DLD1 (cell line): Measurements from ENCODE around the gene R3HDML.
"Not testable (repeated sequence)": the region's sequence is repeated elsewhere in the genome, so short reads cannot be mapped to it uniquely, and the experiment has no call there.

Experiments used
- in situ Hi-C: cut with HindIII; loops from 2 replicates; pipeline ENCODE4 v1.10.0; 2017; ENCODE audit warnings: low sequenced_read_pairs

Gene R3HDML

GRCh38 chr20:44327748-44328147 is 9.1 kb upstream of the R3HDML start:
- in situ Hi-C loops, result not testable (repeated sequence)

DNA sequence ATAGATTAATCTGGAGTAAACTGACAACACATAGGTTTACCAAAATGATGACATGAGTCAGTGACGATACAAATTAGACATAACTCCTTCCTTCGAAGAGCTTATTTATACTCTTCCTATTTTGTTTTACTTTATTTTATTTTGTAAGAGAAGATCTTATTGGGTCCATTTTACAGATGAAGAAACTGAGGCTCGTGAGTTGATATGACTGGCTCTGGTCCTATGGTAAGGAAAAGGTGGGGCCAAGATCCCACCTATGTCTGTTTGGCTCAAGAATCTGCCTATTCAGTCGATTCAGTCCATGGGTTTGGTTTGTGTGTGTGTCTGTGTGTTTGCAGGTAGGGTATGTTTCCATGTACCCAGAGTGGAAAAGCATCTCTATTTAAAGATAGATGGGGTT is 8.4 kb upstream of the R3HDML start:
- in situ Hi-C loops, result no loop called here

DNA sequence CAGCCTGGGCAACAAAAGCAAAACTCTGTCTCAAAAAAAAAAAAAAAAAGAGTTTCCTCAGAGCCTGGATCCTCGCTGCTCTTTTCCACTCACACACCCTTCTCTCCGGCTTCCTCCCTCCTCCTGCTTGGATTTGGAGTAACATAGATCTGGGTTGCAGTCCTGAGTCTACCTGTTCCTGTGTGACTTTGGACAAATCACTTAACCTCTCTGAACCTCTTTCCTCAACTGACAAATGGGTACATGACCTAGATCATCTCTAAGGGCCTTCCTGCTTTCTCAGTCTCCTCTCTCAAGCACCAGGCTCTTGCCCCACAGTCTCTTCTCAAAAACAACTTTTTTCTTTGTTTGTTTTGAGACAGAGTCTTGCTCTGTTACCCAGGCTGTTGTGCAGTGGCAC is 5.6 kb upstream of the R3HDML start:
- in situ Hi-C loops, result no loop called here

DNA sequence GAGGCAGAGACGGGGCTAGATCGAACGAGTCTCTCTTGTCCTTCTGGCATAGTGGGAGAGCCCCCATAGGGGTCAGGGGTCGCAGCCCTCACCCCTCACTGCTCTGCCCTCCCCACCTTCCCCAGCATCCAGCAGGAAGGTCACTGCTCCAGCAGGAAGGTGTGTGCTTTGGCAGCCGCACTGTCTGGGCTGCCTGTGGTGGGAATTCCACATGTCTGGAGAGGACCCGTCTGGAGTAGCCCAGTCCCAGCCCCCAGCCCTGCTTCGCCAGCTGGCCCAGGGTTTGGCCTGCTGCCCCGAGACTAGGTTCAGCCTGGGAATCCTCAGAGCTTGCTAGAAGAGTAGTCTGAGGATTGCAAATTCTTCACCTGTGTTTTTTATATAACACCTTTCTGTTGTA is 2.5 kb upstream of the R3HDML start:
- in situ Hi-C loops, result no loop called here

GRCh38 chr20:44334709-44335108 is 2.1 kb upstream of the R3HDML start:
- in situ Hi-C loops, result no loop called here

DNA sequence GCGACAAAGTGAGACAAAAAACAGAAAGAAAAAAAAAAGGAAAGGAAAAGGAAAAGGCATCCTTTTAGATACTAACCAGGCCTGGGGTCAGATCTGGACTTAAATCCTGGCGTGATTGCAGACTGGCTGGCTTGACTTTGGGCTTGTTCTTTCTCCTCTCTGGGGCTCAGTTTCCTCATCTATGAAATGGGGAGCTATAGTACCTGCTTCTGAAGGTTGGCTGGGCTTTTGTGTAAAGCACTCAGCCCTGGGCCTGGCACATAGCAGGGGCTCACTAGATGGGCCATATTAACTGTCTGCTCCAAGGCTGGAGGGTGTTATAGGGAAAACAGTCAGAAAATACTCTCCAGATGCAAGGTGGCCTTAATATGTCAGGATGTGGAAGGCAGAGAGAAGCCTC is 1.2 kb upstream of the R3HDML start:
- in situ Hi-C loops, result no loop called here

DNA sequence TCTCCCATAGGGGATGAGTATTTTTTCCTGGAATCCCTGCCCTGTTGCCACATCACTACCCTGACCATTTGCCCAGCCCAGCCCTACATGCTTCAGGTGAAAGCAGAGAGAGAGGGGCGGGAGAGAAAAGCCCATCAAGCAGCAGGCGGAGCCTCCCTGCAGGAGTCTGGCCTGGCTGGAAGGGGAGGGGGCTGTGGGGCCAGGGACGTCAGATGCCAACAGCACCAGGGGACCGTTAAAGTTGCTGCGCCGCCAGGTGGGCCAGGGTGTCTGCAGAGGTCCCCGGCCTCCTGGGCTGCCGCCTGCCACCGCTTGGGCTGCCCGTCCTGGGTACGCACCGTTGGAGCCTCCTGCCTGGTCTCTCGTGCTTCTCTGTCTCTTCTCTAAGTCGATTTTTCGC is 757 bp upstream of the R3HDML start:
- in situ Hi-C loops, result no loop called here

DNA sequence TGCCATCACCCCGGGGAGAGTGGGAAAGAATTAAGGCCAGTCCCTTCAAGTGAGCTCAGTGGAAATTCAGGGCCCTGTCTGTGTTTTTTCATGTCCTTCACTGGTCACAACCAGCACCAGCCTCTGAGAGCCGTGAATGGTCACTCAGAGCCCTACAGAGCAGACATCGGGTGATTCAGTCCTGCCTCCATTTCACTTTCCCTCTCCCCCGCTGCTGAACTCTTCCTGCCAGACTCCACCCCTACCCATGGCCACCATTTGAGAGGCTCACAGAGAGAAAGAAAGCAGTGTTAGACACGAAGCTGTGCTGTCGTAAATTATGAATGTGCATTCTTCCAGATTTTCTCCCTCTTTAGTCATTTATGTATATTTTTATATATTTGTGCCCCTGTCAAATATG is 5.4 kb downstream of the R3HDML start:
- in situ Hi-C loops, result no loop called here

DNA sequence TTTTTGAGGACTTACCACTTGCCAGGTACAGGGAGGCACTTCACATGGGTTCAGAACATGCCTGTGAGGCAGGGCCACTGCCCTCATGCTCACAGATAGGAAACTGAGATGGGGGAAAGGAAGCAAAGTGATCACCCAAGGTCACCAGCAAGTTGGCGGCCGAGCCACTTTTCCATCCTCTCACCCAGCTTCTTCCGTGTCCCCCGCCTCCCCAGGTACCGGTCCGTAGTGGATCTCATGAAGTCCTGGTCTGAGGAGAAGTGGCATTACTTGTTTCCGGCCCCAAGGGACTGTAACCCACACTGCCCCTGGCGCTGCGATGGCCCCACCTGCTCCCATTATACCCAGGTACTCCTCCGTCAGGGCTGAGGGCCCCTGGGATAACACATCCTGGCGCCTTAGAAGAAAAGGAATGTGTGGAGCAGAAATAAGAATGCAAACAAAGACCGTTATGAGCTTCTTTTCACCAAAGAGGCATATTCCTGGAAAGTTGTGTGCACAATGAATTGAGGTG is 6.4 kb downstream of the R3HDML start:
- in situ Hi-C loops, result no loop called here

GRCh38 chr20:44344723-44345122 is 7.9 kb downstream of the R3HDML start:
- in situ Hi-C loops, result no loop called here

- in situ Hi-C loops, result no loop called here
These were observed 8.3 kb downstream of the R3HDML start for GRCh38 chr20:44345147-44345546.

DNA sequence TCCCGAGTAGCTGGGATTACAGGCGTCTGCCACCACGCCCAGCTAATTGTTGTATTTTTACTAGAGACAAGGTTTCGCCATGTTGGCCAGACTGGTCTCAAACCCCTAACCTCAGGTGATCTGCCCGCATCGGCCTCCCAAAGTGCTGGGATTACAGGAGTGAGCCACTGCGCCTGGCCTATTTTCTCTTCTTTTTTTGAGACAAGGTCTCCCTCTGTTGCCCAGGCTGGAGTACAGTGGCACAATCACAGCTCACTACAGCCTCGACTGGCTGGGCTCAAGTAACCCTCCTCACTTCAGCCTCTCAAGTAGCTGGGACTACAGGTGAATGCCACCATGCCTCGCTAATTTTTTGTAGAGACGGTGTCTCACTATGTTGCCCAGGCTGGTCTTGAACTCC is 9.1 kb downstream of the R3HDML start:
- in situ Hi-C loops, result not testable (repeated sequence)

GRCh38 chr20:44348168-44348659 is 11.4 kb downstream of the R3HDML start:
- in situ Hi-C loops, result no loop called here

DNA sequence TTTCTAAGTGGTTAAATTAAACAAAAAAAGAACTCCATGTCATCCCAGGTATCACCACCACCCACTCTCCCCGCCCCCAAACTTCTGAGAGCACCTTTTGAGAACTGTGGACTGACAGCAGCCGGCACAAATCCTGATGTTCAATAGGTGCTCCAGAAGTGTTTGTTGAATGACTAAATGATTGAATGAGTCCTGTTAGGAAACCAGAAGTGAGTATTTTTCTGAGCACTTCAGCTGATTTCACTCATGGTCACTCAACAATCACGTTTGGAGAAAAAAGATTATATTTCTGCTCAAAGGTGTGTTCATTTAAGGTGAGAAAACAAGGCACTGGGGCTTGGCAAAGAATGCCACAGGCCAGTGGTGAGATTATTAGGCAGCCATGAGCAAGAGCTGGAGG is 12.5 kb downstream of the R3HDML start:
- in situ Hi-C loops, result no loop called here

DNA sequence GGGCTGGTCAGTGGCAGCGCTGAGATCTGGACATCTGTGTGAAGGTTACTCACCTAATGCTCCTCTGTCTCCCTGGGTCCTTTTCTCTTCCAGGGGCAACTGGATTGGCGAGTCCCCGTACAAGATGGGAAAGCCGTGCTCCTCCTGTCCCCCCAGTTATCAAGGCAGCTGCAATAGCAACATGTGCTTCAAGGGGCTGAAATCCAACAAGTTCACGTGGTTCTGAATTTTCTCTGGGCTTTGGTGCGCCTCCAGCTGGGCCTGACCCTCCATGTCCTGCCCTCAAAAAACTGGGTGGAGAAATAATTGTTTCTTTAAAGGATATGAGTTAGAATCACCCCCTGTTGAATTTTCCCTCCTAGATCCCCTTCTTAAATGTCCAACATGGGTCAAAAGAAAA is 13.7 kb downstream of the R3HDML start:
- in situ Hi-C loops, result no loop called here

GRCh38 chr20:44354979-44355497 is 18.2 kb downstream of the R3HDML start:
- in situ Hi-C loops, result no loop called here

DNA sequence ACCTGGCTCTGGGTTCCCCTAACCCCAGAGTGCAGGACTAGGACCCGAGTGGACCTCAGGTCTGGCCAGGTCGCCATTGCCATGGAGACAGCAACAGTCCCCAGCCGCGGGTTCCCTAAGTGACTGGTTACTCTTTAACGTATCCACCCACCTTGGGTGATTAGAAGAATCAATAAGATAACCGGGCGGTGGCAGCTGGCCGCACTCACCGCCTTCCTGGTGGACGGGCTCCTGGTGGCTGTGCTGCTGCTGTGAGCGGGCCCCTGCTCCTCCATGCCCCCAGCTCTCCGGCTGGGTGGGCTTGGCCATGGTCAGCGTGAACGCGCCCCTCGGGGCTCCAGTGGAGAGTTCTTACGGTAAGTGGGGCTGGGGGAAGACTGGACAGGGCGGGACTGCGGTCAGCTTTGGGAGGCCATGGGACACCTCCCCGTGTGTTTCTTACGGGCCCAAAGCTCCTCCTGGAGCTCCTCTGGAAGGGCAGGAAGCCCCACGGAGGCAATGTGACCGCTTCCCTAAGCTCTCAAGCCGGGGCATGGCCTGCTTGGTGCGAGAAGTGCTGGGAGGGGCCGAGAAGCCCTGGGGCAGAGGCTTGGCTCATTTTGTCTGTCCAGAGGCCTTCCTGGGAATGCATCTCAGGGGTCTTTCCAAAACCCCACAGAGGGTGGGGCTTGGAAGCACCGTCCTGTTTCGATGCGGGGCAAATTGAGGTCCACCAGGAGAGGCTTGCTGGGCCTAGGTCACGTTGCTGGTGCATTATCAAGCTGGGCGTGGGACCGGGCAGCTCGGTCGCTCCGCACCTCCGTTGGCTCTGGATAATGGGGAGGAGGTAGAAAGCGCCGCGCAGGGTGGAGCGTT is 18.9 kb downstream of the R3HDML start, which contains the start of gene HNF4A:
TSS of gene HNF4A (plus strand) at position 202 of the 855 bp plus-strand sequence. CDS start at position 308, 106 bp downstream.
- in situ Hi-C loops, result no loop called here

DNA sequence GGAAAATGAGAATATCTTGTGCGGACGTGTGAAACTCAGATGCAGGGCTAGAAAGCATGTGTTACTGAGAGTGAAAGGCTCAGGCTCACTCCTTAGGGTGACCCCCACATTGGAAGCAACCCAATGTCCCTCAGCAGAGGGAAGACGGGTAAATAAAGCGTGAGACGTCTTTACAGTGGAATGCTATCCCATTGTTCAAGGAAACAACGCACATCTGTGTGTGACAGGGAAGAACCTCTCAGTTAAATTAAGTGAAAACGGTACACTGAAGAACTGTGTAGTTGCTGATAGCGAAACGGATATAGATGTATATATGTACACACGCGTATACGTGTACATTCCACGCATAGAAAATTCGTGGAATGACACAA is 19.5 kb downstream of the R3HDML start:
- in situ Hi-C loops, result no loop called here

DNA sequence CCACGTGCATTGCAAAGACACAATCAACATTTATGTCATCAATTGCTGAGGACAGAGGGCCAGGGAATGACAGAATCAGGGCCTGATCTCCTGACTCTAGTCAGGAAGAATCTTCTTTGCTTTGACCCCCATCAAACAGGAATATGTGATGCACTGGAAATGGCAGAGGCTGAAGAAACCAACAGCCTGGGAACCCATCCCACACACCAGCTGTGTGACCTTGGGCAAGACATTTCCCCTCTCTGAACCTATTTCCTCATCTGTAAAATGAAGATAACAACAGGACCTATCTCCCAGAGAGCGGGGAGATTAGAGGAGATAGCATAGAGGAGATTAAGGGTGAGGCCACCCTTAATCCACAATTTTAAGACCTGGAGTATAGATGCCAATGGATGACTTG is 20.2 kb downstream of the R3HDML start:
- in situ Hi-C loops, result no loop called here

DNA sequence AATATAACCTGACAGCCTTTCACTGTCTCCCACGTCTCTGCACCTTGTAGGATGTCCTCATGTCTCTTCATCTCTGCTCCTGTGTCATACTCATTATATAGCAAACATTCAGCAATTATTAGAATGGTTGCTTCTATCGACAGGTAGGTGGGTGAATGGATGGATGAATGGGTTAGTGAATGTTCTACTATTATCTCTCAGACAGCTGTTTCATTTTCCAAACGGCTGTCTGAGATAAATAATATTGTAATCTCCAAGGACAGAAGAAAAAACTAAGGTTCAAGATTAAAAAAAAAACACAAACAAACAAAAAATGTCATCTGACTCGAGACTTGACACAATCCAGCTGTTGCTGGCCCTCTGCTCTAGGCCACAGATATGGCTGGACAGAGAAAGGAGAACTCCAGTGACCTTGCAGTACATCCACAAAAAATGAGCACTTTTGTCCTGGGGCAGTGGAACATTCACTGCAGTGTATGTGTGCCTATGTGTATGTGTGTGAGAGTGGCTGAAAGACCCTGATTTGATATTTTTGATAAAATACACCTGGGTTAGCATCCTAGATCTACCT is 20.8 kb downstream of the R3HDML start:
- in situ Hi-C loops, result no loop called here

GRCh38 chr20:44358776-44359175 is 21.9 kb downstream of the R3HDML start:
- in situ Hi-C loops, result no loop called here

DNA sequence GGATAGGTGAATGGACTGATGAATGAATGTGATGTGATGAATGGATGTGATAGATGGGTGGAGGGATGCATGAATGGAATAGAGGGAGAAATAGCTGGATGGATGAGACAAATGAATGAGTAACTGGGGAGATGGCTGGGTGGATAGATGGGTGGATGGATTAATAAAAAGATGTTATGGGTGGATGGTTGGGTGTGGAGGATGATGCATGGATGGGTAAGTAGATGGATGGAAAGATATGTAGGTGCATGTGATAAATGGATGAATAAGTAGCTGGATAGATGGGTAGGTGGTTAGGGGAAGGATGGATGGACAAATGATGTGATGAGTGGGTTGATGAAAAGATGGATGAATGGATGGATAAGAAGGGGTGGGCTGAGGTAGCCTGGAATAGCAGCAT is 23.4 kb downstream of the R3HDML start:
- in situ Hi-C loops, result no loop called here
